Hematopoietic multipotent progenitor cell (in vitro differentiated cells): Measurements from ENCODE around the gene INHBB. TPM values are rescaled to one million over a fixed set of nuclear protein-coding genes. Genes with fewer than 3 reads are reported as not detected.

Experiments used
- DNase-seq, 3 donors: peaks; one replicate each; pipeline ENCODE4 v3.0.0-alpha.2; 2011 to 2015; ENCODE audit warnings: low read depth in 2 of 3, low spot score in 2 of 3
- total RNA-seq: library from RNA; depleted of rRNA; stranded (reverse); fragments of >200 nt; gene quantifications from one replicate; pipeline ENCODE4 v1.2.3, GENCODE V29; 2012

Gene INHBB
- total RNA-seq, 1 donor, result under 0.01 TPM

DNA sequence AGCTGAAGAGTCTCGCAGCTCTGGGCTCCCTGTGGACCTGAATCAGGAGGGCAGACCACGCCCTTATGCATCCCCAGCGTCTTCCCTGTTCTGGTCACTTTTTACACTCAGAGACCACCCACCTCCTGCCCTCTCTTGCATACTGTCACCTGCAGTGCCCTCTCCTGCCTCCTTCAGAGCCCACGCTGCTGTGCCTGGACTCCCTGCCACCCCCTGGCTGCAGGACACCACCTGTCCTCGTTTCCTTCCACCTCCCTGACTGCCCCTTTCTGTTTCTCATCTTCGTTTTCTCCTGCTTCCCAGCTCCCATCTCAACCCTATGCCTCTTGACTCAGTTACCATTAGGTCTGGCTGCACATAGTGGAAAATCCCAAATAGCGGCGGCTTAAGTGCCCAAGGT is 9.2 kb upstream of the INHBB start:
- DNase-seq, result no peak

DNA sequence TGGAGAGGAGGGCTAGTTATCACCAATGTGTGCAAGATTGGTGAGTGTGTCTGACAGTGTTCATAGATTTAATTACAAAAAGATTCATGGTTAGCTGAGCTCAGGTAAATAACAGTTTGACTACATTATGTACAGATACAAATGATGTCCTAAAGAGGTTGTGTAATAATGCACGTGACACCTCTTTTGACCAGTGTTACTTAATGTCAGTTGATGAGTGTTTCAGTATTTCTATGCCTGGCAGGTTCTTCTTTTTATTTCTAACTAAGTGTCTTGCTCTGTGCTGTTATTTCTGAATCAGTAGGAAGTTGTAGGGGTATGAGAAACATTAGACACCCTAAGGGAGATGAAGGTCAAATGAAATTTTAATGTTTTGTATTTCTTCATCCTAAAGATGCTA is 7.9 kb upstream of the INHBB start:
- no peak for DNase-seq

DNA sequence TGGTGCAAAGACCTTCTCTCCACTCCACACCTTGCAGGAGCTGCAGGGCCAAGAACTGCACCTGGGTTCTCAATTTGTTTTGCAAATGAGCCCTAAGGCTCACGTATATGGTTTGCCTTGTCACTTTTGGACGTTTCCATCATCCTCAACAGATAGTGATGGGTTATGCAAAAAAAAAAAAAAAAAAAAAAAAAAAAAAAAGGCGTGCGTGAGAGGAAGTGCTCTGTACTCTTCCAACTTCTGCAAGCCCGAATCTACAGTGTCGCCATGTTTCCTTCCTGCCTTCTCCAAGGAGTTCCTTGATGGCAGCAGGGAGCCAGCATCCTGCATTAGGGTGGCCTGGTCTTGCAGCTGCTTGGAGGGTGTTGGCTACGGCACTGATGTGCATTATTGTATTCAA is 4.0 kb upstream of the INHBB start:
- no peak for DNase-seq

DNA sequence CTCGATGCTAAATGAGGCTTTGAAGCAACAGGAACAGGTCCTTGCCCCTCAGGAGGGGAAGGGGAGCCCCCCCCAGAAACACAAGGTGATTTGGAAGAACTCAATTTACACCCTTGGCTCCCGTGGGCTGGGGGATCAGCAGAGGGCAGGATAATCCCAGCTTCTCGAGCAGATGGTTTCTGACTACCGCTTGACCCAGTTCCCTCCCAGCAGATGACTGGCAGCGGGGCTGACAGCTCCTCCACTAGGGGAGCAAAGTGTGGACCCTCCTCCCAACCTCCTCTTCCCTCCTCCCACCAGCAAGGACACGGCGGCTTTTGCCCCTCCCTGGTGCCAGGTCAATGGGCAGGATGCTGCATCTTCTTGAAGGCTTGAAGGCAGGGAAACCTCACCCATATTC is 3.5 kb upstream of the INHBB start:
- no peak for DNase-seq

DNA sequence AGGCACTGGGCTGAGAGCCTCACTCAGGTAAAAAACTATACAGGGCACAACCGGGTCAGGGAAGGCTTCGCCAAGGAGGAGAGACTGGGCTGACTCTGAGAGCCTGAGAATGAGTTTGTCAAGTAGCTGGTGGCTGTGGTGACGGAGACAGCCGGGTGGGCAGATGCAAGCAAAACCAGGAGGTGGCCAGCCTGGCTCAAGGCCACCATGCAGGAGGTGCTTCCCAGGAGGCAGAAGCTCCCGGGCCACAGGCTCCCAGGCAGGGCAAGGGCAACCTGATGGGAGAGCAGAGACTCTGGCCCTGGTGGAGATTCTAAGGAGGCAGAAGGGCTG is 2.9 kb upstream of the INHBB start:
- peak in 1 of 3 donors; percentile 23 for DNase-seq

DNA sequence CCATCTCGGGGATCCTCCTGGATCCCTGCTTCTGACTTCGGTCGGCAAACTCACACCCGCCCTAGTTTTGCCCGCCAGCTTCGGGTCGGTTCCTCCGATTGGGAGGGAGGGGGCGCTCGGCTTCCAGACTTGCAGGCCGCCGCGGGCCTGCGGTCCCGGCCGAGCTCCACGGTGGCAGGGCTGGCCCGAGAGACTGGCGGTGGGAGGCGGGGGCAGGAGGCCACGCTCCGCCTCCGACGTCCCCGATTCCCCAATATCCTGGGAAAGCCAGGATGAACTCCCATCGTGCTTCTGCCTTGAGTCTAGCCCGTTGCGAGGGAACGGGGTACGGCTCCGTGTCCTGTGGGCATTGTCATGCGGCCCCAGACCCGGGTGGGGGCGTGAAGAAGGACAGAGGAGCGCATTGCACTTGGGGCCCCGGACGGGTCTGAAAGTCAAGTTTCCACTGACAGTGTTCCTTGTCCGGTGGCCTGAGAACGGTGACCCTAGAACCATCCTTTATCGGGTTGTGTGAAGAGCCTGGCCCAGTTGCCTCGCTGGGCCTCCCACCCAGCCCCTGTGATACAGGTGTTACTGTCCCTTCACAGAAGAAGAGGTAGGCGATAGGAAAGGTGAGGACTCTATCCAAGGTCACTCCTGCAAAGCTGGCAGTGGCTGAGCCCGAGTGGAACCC is 2.4 kb upstream of the INHBB start:
- peak in 2 of 3 donors; percentile 78 for DNase-seq

DNA sequence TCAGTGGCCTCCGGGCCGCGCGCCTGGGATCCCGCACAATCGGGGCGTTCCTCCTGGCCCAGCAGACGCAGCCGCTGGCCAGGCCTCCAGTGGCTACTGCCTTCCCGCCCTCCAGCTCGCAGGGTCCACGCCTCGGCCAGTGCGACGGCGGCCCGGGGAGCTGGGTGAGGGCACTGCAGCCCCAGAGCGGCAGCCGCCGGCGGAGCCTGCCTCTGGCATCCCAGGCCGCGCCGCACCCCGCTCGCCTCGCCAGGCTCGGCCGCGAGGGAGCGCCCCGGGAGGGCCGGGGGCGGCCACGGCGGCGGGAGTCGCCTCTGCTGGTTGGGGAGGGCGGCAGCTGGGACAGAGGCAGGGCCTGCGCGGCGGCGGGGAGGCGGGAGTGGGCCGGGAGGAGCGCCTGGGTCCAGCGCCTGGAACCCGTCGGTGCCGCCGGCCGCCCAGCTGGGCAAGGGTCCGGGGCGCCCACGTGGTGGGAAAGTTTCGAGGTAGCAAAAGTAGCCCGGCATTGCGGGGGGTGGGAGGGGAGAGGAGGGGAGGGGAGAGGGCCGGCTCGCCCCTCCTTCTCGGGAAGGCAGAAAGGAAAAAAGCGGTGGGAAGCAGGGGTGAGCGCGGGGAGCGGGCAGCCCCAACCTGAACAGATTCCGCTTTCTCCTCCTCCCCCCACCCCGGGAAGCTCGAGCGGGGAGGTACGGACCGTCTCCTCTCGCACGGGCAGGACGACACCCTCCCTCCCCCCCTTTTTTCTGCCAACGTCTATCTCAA is 1.5 kb upstream of the INHBB start:
- DNase-seq, result no peak

DNA sequence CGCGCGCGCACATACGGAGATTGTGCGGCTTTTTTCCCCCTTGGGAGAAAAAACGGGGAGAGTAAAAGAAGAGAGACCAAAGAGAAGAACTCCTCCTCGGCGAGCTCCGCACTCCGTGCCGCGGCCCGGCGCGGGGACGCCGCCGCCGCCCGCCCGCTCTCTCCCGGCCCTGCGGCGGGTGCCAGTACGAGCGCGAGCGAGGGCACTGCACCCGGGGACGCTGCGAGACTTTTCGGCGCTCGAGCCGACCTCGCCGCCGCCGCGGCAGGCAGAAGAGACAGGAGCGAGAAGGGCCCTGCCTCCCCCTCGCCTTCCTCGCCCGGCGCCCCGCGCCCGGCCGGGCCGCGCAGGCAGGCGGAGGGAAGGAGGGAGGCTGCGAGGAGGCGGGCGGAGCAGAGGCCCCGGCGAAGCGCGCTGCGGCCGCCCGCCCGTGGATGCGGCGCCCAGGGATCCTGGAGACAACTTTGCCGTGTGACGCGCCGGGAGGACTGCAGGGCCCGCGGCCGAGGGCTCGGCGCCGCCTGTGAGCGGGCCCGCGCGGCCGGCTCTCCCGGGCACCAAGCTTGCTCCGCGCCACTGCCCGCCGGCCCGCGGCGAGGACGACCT is 857 bp upstream of the INHBB start:
- DNase-seq, result peak in 2 of 3 donors; percentile 14 to 29

DNA sequence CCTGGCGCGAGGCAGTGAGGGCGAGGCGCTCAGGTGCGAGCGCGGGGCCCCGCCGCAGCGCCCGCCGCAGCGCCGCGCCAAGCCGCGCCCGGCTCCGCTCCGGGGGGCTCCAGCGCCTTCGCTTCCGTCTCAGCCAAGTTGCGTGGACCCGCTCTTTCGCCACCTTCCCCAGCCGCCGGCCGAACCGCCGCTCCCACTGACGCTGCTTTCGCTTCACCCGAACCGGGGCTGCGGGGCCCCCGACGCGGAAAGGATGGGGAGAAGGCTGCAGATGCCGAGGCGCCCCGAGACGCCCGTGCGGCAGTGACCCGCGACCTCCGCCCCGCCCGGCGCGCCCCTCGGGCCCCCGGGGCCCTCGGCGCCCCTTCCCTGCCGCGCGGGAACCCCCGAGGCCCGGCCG is 328 bp upstream of the INHBB start:
- DNase-seq, result peak in 1 of 3 donors; percentile 18

DNA sequence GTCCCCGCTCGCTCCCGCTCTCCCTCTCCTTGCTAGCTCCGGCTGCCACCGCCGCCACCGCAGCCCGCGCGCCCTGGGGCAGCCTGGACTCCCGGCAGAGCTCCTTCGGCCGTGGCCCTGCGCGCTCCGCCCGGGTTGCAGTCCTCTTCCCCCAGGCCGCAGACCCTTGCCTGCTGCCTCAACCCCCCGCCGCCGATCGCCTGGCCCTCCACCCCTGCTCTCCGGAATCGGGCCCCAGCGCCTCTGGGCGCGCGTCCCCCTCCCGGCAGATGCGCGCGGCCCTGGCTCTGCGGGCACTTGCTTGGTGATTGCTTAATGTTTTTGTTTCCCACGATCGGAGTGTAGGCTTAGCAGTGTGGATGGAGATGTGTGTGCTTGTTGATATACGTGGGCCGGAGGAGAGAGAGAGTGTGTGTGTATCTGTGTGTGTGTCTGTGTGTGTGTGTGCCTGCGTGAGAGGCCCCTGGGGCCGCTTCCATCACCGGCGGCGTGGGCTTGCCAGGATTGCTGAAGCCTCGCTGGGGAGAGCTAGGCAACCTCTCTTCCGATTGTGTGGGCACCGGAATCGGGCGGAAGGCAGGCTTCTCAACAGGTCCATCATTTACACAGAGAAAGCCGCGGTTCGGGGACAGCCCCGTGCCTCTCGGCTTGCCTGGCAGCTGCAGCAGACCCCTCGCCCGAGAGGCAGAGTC is 877 bp downstream of the INHBB start:
- DNase-seq, result peak in 2 of 3 donors; percentile 16 to 30

DNA sequence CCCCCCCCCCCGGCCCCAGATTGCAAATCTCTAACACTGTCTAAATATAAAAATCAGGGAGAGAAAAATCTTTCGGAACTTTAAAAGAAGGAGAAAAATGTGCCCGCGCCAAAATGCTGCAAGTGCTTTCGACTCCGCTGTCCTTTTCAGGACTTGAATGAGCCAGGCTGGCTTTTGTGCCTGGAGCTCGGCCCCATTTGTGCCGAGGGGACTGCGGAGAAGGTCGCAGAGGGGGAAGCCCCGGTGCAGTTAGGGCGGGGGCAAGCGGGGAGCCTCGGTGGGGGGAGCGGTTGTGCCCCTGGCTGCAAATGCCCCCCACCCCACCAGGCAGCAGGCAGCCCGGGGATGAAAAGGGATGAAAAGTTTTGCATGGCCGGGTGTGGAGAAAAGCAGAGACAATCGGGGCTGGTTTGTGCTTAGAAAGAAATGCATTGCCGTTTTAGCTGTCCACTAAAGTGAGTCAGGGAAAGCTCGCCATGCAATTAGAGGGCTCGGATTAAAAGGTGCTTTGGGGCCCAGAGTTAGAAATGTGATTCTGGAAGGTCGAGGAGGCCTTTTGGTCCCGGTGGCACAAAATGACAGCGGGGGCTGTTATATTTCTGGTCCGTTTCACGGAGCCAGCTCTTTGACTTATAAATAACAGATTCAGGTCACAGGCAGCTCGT is 1.6 kb downstream of the INHBB start:
- peak in 2 of 3 donors; percentile 13 to 45 for DNase-seq

DNA sequence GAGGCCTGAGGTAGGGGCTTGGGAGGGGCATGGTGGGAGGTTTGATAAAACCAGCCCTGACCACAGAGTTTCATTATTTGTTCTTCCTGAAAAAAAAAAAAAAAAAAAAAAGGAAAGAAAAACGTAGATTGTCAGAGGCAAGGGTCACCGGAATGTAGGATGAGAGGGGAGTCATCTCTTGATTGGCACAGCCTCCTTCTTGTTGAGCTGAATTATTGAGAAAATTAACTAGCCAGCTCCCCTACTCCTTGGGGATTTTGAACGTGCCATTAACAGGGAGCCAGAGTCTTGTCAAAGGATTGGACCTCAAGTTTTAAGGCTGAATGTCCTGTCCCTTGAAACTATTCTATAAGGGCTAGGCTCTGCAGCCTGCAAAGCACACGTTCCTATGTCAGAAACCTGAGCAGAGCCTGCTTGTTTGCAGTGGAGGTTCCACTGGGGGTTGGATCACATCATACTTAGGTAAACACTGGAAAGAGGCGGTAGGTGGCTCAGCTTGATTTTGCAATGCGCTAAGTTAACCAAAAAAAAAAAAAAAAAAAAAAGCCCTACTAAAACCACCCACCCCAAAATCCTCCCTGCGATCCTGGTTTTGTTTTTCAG is 2.3 kb downstream of the INHBB start:
- DNase-seq, result no peak

DNA sequence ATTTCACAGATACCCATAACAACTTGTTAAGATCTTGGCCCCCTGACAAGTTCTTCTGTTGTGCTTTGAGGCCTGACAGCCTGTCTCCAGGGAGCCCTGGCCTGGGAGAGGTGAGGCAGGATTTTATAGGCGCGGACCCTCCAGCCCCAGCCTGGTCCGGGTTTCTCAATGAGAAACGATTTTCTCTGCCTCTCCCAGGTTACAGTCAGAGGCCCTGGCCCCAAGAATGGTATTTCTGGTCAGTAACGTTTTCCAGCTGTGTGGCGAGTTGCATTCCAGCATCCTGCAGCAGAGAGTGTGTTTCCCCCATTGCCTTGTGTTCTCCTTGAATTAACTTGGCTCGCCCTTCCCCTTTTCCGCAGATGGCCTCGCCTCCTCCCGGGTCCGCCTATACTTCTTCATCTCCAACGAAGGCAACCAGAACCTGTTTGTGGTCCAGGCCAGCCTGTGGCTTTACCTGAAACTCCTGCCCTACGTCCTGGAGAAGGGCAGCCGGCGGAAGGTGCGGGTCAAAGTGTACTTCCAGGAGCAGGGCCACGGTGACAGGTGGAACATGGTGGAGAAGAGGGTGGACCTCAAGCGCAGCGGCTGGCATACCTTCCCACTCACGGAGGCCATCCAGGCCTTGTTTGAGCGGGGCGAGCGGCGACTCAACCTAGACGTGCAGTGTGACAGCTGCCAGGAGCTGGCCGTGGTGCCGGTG is 3.0 kb downstream of the INHBB start:
- DNase-seq, result no peak

DNA sequence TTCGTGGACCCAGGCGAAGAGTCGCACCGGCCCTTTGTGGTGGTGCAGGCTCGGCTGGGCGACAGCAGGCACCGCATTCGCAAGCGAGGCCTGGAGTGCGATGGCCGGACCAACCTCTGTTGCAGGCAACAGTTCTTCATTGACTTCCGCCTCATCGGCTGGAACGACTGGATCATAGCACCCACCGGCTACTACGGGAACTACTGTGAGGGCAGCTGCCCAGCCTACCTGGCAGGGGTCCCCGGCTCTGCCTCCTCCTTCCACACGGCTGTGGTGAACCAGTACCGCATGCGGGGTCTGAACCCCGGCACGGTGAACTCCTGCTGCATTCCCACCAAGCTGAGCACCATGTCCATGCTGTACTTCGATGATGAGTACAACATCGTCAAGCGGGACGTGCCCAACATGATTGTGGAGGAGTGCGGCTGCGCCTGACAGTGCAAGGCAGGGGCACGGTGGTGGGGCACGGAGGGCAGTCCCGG is 3.5 kb downstream of the INHBB start:
- no peak for DNase-seq

DNA sequence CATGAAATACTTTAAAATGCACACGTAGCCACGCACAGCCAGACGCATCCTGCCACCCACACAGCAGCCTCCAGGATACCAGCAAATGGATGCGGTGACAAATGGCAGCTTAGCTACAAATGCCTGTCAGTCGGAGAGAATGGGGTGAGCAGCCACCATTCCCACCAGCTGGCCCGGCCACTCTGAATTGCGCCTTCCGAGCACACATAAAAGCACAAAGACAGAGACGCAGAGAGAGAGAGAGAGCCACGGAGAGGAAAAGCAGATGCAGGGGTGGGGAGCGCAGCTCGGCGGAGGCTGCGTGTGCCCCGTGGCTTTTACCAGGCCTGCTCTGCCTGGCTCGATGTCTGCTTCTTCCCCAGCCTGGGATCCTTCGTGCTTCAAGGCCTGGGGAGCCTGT is 4.1 kb downstream of the INHBB start:
- DNase-seq, result no peak

DNA sequence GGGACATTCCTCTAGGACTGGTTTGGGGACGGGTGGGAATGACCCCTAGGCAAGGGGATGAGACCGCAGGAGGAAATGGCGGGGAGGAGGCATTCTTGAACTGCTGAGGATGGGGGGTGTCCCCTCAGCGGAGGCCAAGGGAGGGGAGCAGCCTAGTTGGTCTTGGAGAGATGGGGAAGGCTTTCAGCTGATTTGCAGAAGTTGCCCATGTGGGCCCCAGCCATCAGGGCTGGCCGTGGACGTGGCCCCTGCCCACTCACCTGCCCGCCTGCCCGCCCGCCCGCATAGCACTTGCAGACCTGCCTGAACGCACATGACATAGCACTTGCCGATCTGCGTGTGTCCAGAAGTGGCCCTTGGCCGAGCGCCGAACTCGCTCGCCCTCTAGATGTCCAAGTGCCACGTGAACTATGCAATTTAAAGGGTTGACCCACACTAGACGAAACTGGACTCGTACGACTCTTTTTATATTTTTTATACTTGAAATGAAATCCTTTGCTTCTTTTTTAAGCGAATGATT is 4.9 kb downstream of the INHBB start:
- no peak for DNase-seq

DNA sequence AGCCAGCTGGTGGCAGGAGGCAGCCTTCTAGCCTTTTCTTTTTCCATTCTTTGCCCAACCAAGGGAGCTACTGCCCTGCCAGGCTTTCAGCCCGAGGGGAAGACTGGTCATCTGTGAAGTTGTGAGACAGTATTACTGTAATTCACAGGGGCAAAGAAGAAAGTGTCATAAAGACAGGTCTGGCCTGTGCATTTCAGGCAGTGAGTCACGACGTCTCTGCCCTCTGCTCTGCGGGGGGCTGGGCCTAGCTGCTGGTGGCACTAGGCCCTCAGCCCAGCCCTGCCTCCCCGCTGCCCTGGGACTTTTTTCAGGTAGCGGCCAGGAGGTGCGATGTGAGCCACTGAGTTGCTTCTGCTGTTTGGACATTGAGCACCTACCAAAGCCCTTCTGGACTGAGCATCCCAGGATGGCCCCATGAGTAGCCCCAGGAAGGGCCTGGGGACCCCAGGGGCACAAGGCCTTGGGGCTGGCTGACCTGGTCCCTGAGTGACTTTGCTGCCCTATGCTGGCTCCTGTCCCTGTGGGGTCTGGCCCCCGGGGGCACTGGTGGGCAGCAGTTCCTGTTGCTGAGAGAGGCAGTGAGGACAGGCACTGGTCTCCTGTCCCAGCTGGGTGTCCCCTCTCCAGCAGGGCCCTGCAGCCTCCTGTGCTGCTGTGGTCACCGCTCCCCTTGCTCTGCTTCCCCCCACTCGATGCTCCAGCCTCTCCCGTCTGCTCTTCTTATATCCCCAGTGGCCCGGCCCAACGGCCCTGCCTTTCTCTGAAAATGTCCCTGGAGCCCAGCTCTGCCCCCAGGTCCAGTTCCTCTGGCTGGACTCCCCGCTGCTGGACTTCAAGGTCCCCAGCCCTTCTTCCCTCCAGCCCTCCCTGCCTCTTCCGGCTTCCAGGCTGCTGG is 7.0 kb downstream of the INHBB start:
- DNase-seq, result no peak

DNA sequence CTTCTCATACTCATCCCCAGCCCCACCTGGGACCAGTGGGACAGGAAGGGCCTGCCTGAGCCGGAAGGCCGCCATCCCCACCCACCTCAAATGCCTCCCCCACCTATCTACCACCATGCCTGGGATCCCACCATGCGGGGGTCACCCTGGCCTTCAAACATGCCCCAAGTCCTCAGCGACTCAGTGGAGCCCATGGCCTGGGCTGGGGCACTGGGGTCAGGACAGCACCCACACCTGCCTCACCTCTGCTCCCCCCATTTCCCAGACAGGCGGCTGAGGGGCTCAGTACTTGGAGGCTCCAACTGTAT is 7.6 kb downstream of the INHBB start:
- DNase-seq, result no peak

DNA sequence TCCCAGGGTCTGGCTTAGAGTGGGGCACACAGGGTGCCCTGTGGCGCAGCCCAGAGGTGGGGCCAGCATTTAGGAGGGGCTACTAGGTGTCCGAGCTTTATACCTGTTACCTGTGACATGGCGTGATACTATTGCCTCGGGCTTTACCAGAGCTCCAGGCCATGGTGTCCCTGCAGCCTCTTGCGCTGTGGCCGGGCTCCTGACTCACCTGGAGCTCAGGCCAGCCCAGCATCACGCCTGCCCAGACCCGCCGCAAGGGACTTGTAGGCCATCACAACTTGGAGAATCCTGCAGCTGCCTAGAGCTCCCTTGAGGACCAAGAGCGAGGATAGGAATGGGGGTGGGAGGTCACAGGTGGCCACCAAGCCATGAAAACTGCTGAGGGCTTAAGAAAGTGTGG is 8.0 kb downstream of the INHBB start:
- no peak for DNase-seq
